Measurements from ENCODE around the gene MYOCD. TPM values are rescaled to one million over a fixed set of nuclear protein-coding genes. Genes with fewer than 3 reads are reported as not detected.
A peak's percentile ranks its signal among the peaks of the same experiment; 100 is the strongest.

MYOCD gene
- total RNA-seq, 1 experiment from 2014 or later, result not detected

DNA sequence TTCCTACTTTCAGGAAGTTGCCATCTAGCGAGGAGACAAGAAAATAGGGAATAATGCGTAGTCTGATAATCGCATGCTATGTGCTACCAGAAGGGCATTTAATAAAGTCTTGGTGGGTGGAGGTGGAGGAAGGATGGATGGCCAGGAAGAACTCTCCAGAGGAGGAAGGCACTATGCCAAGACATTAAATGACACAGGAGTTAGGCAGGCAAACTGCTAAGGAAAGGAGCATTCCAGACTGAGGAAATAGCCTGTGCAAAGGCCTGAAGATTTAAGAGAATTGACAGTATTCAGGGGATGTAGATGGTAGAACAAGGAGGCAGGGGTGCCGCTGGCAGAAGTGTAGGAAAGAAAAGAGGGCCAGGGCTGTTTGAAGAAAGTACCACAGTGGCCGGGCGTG is 104.3 kb downstream of the MYOCD start:
- TF ChIP-seq, protein P1, sequence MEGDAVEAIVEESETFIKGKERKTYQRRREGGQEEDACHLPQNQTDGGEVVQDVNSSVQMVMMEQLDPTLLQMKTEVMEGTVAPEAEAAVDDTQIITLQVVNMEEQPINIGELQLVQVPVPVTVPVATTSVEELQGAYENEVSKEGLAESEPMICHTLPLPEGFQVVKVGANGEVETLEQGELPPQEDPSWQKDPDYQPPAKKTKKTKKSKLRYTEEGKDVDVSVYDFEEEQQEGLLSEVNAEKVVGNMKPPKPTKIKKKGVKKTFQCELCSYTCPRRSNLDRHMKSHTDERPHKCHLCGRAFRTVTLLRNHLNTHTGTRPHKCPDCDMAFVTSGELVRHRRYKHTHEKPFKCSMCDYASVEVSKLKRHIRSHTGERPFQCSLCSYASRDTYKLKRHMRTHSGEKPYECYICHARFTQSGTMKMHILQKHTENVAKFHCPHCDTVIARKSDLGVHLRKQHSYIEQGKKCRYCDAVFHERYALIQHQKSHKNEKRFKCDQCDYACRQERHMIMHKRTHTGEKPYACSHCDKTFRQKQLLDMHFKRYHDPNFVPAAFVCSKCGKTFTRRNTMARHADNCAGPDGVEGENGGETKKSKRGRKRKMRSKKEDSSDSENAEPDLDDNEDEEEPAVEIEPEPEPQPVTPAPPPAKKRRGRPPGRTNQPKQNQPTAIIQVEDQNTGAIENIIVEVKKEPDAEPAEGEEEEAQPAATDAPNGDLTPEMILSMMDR (conservative IDR thresholded peaks at IDR 0.05), result no peak
- no peak for TF ChIP-seq EZH2 (IDR thresholded peaks at IDR 0.05; ENCODE audit: low read depth)
- no peak for DNase-seq
- Histone ChIP-seq H3K27me3 (ENCODE audit: insufficient read depth, low read depth) (peaks cover 6% of the 10 kb centered on the region; the same call in 1 of the 2 replicates), H3K9me2 (ENCODE audit: insufficient read depth) (no peaks in the 10 kb centered on the region), H2AFZ (no peak overlapping the region), H3K4me2 (no peak overlapping the region), H3K4me1 (replicated peaks; ENCODE audit: insufficient read depth) (no peaks in the 10 kb centered on the region), H3K9me3 (ENCODE audit: insufficient read depth, low read depth) (no peaks in the 10 kb centered on the region), H3F3A (ENCODE audit: insufficient read depth, low read depth) (no peaks in the 10 kb centered on the region), H3K4me3 (no peak overlapping the region), H3K36me3 (ENCODE audit: low read depth) (no peaks in the 10 kb centered on the region), H3K79me2 (ENCODE audit: low read depth) (no peaks in the 10 kb centered on the region), H4K20me1 (ENCODE audit: insufficient read depth) (no peaks in the 10 kb centered on the region), H3K27ac (no peak overlapping the region)
- no TSS peak for BruUV-seq (replicated peaks)
- ChIA-PET POLR2A (ENCODE audit: unreplicated experiment) (no interaction called here), CTCF (no interaction called here)
- intact Hi-C loops (cut with micrococcal nuclease; ENCODE audit: unreplicated experiment), result no loop called here

DNA sequence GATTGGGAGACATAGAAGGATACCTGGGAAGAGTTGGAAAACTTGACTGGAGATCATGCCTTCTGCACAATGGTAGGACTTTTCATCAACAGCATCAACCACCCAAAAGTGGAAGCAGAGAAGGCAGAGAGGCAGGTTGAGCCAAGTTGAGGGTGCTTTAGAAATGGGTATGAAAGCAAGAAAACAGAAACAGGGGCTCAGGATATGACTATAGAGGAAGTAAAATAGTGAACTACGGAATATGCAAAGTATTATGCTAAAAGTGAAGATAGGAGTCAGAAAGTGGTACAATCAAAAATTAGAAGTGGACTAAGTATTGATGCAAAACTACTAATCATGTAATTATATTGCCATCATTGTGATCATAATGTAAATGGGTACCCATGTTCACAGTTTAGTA is 107.5 kb downstream of the MYOCD start:
- H3K4me3 ChIP-seq, result no peak overlapping the region
- ChIA-PET POLR2A (ENCODE audit: unreplicated experiment) (no interaction called here), CTCF (no interaction called here)
- no peak overlapping the region for H2AFZ ChIP-seq
- no peaks in the 10 kb centered on the region for H3K9me3 ChIP-seq (ENCODE audit: insufficient read depth, low read depth)
- H3K4me2 ChIP-seq, result no peak overlapping the region
- BruUV-seq (replicated peaks), result no TSS peak
- no peaks in the 10 kb centered on the region for H4K20me1 ChIP-seq (ENCODE audit: insufficient read depth)
- no peaks in the 10 kb centered on the region for H3K4me1 ChIP-seq (replicated peaks; ENCODE audit: insufficient read depth)
- no peak for DNase-seq
- intact Hi-C loops (cut with micrococcal nuclease; ENCODE audit: unreplicated experiment), result no loop called here
- H3K27ac ChIP-seq, result no peak overlapping the region
- H3F3A ChIP-seq (ENCODE audit: insufficient read depth, low read depth), result no peaks in the 10 kb centered on the region
- H3K9me2 ChIP-seq (ENCODE audit: insufficient read depth), result no peaks in the 10 kb centered on the region
- no peaks in the 10 kb centered on the region for H3K36me3 ChIP-seq (ENCODE audit: low read depth)
- H3K79me2 ChIP-seq (ENCODE audit: low read depth), result no peaks in the 10 kb centered on the region
- peaks cover 6% of the 10 kb centered on the region; the same call in 1 of the 2 replicates for H3K27me3 ChIP-seq (ENCODE audit: insufficient read depth, low read depth)
- TF ChIP-seq EZH2 (IDR thresholded peaks at IDR 0.05; ENCODE audit: low read depth), result no peak
- TF ChIP-seq, protein P1 (conservative IDR thresholded peaks at IDR 0.05), result no peak

DNA sequence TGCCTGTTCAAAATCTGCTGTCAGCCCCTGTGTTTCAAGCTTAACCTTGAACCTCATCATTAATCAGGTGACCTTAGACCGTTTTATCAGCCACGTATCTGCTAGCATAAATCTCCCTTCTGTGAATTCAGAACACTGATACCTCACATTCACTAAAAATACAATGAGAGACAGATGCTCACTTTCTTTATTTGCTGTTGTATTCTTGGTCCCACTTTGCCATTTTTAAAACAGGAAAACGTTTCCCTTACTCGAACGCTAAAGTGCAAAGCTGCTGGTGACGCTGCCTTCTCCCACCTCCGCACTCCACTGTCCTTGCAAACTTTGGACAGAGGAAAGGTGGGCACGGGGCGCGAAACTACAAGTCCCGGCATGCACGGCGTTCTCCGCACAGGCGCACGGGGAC is 123.4 kb downstream of the MYOCD start:
- Histone ChIP-seq H3K4me1 (replicated peaks; ENCODE audit: insufficient read depth) (no peaks in the 10 kb centered on the region), H3K27ac (no peak overlapping the region), H3K4me2 (no peak overlapping the region), H3K9me3 (ENCODE audit: insufficient read depth, low read depth) (no peaks in the 10 kb centered on the region), H3K9me2 (ENCODE audit: insufficient read depth) (no peaks in the 10 kb centered on the region), H3F3A (ENCODE audit: insufficient read depth, low read depth) (no peaks in the 10 kb centered on the region), H3K36me3 (ENCODE audit: low read depth) (no peaks in the 10 kb centered on the region), H3K27me3 (ENCODE audit: insufficient read depth, low read depth) (peaks cover 10% of the 10 kb centered on the region), H4K20me1 (ENCODE audit: insufficient read depth) (no peaks in the 10 kb centered on the region), H3K4me3 (no peak overlapping the region), H2AFZ (no peak overlapping the region), H3K79me2 (ENCODE audit: low read depth) (no peaks in the 10 kb centered on the region)
- DNase-seq, result peak in 1 of 2 experiments; percentile 22
- TF ChIP-seq, protein P1 (conservative IDR thresholded peaks at IDR 0.05), result no peak
- TF ChIP-seq EZH2 (IDR thresholded peaks at IDR 0.05; ENCODE audit: low read depth), result no peak
- CTCF ChIA-PET, result no interaction called here
- POLR2A ChIA-PET (ENCODE audit: unreplicated experiment), result no interaction called here
- intact Hi-C loops (cut with micrococcal nuclease; ENCODE audit: unreplicated experiment), result no loop called here
- BruUV-seq (replicated peaks), result no TSS peak
